Parathyroid adenoma (tissue), 2 donors: ENCODE results near the gene OVCA2.
A peak's percentile ranks its signal among the peaks of the same experiment; 100 is the strongest.

Experiments used
- H2AFZ ChIP-seq: fragments of 300-600 bp; sonication (generic); one replicate; pipeline ENCODE4 v1.7.0; 2017; ENCODE audit warnings: antibody characterized with exemption, mild to moderate bottlenecking
- H3K27ac ChIP-seq: fragments of 300-600 bp; sonication (generic); one replicate; pipeline ENCODE4 v1.7.0; 2017
- H3K27me3 ChIP-seq: fragments of 300-600 bp; sonication (generic); one replicate; pipeline ENCODE4 v1.7.0; 2017; ENCODE audit warnings: low read length; ENCODE audit not compliant: control insufficient read depth, insufficient read depth
- H3K36me3 ChIP-seq: fragments of 300-600 bp; sonication (generic); one replicate; pipeline ENCODE4 v1.7.0; 2017; ENCODE audit warnings: low read length; ENCODE audit not compliant: control insufficient read depth, insufficient read depth
- H3K4me1 ChIP-seq: fragments of 300-600 bp; sonication (generic); one replicate; pipeline ENCODE4 v1.7.0; 2017; ENCODE audit warnings: control low read depth
- H3K4me2 ChIP-seq: fragments of 300-600 bp; sonication (generic); one replicate; pipeline ENCODE4 v1.7.0; 2017; ENCODE audit warnings: low read length
- H3K4me3 ChIP-seq: fragments of 300-600 bp; sonication (generic); one replicate; pipeline ENCODE4 v1.7.0; 2017; ENCODE audit warnings: low read depth, low read length
- H3K79me2 ChIP-seq: fragments of 300-600 bp; sonication (generic); one replicate; pipeline ENCODE4 v1.7.0; 2017; ENCODE audit warnings: control low read depth
- H3K9ac ChIP-seq: fragments of 300-600 bp; sonication (generic); one replicate; pipeline ENCODE4 v1.7.0; 2017; ENCODE audit warnings: mild to moderate bottlenecking
- H3K9me3 ChIP-seq: fragments of 300-600 bp; sonication (generic); one replicate; pipeline ENCODE4 v1.7.0; 2017; ENCODE audit warnings: low read length; ENCODE audit not compliant: control insufficient read depth
- CTCF ChIP-seq: fragments of 300-600 bp; sonication (generic); IDR thresholded peaks from one replicate; pipeline ENCODE4 v1.7.0; 2017; ENCODE audit warnings: antibody characterized with exemption, mild to moderate bottlenecking
- donor health status: primary hyperparathyroidism.

OVCA2 gene

GRCh38 chr17:2065949-2066400 is 24.2 kb downstream of the OVCA2 start:
- Histone ChIP-seq H3K4me3 (no peak overlapping the region), H3K9ac (no peak overlapping the region), H3K79me2 (no peaks in the 10 kb centered on the region), H3K36me3 (no peaks in the 10 kb centered on the region), H3K27me3 (no peaks in the 10 kb centered on the region), H3K4me1 (peaks cover 3% of the 10 kb centered on the region), H3K4me2 (no peak overlapping the region), H2AFZ (no peak overlapping the region), H3K9me3 (no peaks in the 10 kb centered on the region), H3K27ac (no peak overlapping the region)
- TF ChIP-seq CTCF: no peak

GRCh38 chr17:2067048-2067561 is 25.3 kb downstream of the OVCA2 start:
- no peak overlapping the region for H3K4me2 ChIP-seq
- H3K36me3 ChIP-seq: no peaks in the 10 kb centered on the region
- H2AFZ ChIP-seq: no peak overlapping the region
- H3K27ac ChIP-seq: peak overlapping the region; percentile 55
- no peak overlapping the region for H3K4me3 ChIP-seq
- no peaks in the 10 kb centered on the region for H3K27me3 ChIP-seq
- TF ChIP-seq CTCF: no peak
- peaks cover 5% of the 10 kb centered on the region for H3K4me1 ChIP-seq
- no peaks in the 10 kb centered on the region for H3K79me2 ChIP-seq
- H3K9ac ChIP-seq: no peak overlapping the region
- H3K9me3 ChIP-seq: no peaks in the 10 kb centered on the region

- no peaks in the 10 kb centered on the region for H3K79me2 ChIP-seq
- no peak for TF ChIP-seq CTCF
- no peaks in the 10 kb centered on the region for H3K36me3 ChIP-seq
- no peak overlapping the region for H3K4me3 ChIP-seq
- no peaks in the 10 kb centered on the region for H3K27me3 ChIP-seq
- no peak overlapping the region for H3K9ac ChIP-seq
- H3K27ac ChIP-seq: peak overlapping the region; percentile 55
- no peaks in the 10 kb centered on the region for H3K9me3 ChIP-seq
- no peak overlapping the region for H2AFZ ChIP-seq
- H3K4me2 ChIP-seq: no peak overlapping the region
- H3K4me1 ChIP-seq: peaks cover 5% of the 10 kb centered on the region
Measured at GRCh38 chr17:2067608-2068024, 25.8 kb downstream of the OVCA2 start.

- no peak overlapping the region for H3K9ac ChIP-seq
- no peaks in the 10 kb centered on the region for H3K36me3 ChIP-seq
- no peaks in the 10 kb centered on the region for H3K79me2 ChIP-seq
- H3K27ac ChIP-seq: no peak overlapping the region
- no peaks in the 10 kb centered on the region for H3K27me3 ChIP-seq
- H3K4me3 ChIP-seq: no peak overlapping the region
- no peak overlapping the region for H3K4me2 ChIP-seq
- no peaks in the 10 kb centered on the region for H3K9me3 ChIP-seq
- no peak overlapping the region for H2AFZ ChIP-seq
- H3K4me1 ChIP-seq: peaks cover 5% of the 10 kb centered on the region
- no peak for TF ChIP-seq CTCF
Measured at GRCh38 chr17:2068031-2068518, 26.3 kb downstream of the OVCA2 start.

GRCh38 chr17:2068519-2069051 is 26.8 kb downstream of the OVCA2 start:
- TF ChIP-seq CTCF: no peak
- peak overlapping the region; percentile 29 for H3K27ac ChIP-seq
- H3K36me3 ChIP-seq: no peaks in the 10 kb centered on the region
- no peak overlapping the region for H3K9ac ChIP-seq
- H3K79me2 ChIP-seq: no peaks in the 10 kb centered on the region
- no peak overlapping the region for H3K4me3 ChIP-seq
- no peaks in the 10 kb centered on the region for H3K27me3 ChIP-seq
- H3K9me3 ChIP-seq: no peaks in the 10 kb centered on the region
- H3K4me1 ChIP-seq: peaks cover 5% of the 10 kb centered on the region
- no peak overlapping the region for H2AFZ ChIP-seq
- no peak overlapping the region for H3K4me2 ChIP-seq
